Natural killer cell treated with Interleukin-12 subunit alpha and Interleukin-12 subunit beta and Interleukin-15 and Interleukin-18, amount 100 ng/mL, for 72 hours (primary cell): ENCODE results near the gene FAM227A. TPM values are rescaled to one million over a fixed set of nuclear protein-coding genes. Genes with fewer than 3 reads are reported as not detected.

ENCODE experiments used
- ATAC-seq, 2 donors: fragments of 150-1000 bp; cut with Tn5 transposase in 1 of 2; sonication (Bioruptor Pico), chemical (Tn5 transposase) in 1 of 2; 2 replicates each; pipeline ENCODE4 v1.10.0; 2021
- DNase-seq: peaks from one replicate; pipeline ENCODE4 v3.0.0; 2022; ENCODE audit warnings: low spot score
- H3K27ac Mint-ChIP-seq, 2 donors: 1 replicate in 1 of 2; 2 replicates in 1 of 2; pipeline ENCODE4 v1.8.0; 2022; ENCODE audit warnings: mixed read lengths in 2 of 2, mild to moderate bottlenecking in 1 of 2, moderate library complexity in 1 of 2
- H3K27me3 Mint-ChIP-seq, 2 donors: 1 replicate in 1 of 2; 2 replicates in 1 of 2; pipeline ENCODE4 v1.8.0; 2022; ENCODE audit warnings: mixed read lengths in 2 of 2
- H3K36me3 Mint-ChIP-seq: one replicate; pipeline ENCODE4 v1.8.0; 2022; ENCODE audit warnings: mixed read lengths
- H3K4me1 Mint-ChIP-seq, 2 donors: 1 replicate in 1 of 2; 2 replicates in 1 of 2; pipeline ENCODE4 v1.8.0; 2022; ENCODE audit warnings: low read depth in 2 of 2, mixed read lengths in 2 of 2, mild to moderate bottlenecking in 1 of 2
- H3K4me3 Mint-ChIP-seq: one replicate; pipeline ENCODE4 v1.8.0; 2022; ENCODE audit warnings: mixed read lengths
- H3K9me3 Mint-ChIP-seq: 2 replicates; pipeline ENCODE4 v1.8.0; 2022; ENCODE audit warnings: mixed read lengths
- total RNA-seq, 2 donors: library from RNA; stranded (reverse); gene quantifications; one replicate each; pipeline ENCODE4 v1.2.3, GENCODE V29; 2022

The FAM227A gene
- total RNA-seq, result under 1 TPM in 1 of 2 donors, not detected in 1; 0.59 TPM

- Mint-ChIP-seq H3K27ac (peak within 1 kb of the TSS; percentile 86 to 94), H3K4me1 (peaks cover 0 to 12% of the 10 kb centered on the region in 2 donors), H3K4me3 (peak within 1 kb of the TSS; percentile 95), H3K36me3 (no peaks in the 10 kb centered on the region), H3K9me3 (no peaks in the 10 kb centered on the region), H3K27me3 (no peaks in the 10 kb centered on the region)
- peak; percentile 90 for DNase-seq
- ATAC-seq, result peak; percentile 94 to 96
Observed at GRCh38 chr22:38656256-38657044, at the start of gene FAM227A, which contains the start of gene CBY1. TSS of gene FAM227A (minus strand) at chr22:38656392. CDS start at chr22:38650168, 6,224 bp downstream. TSS of gene CBY1 (plus strand) at chr22:38656638. CDS start at chr22:38668055, 11,417 bp downstream.

- H3K4me3 Mint-ChIP-seq, result peak within 1 kb of the TSS; percentile 97
- peak; percentile 99 for DNase-seq
- H3K4me1 Mint-ChIP-seq, result peaks cover 43 to 49% of the 10 kb centered on the region in 2 donors
- H3K36me3 Mint-ChIP-seq, result peaks cover 8% of the 10 kb centered on the region
- H3K9me3 Mint-ChIP-seq, result no peaks in the 10 kb centered on the region
- peak within 1 kb of the TSS; percentile 82 to 96 for H3K27ac Mint-ChIP-seq
- peak; percentile 88 to 91 for ATAC-seq
- no peaks in the 10 kb centered on the region for H3K27me3 Mint-ChIP-seq
Observed at GRCh38 chr22:38705235-38706100, 49.3 kb upstream of the FAM227A start, which contains the start of gene GTPBP1. TSS of gene GTPBP1 (plus strand) at chr22:38705944. CDS start at chr22:38705956, 12 bp downstream.

DNA sequence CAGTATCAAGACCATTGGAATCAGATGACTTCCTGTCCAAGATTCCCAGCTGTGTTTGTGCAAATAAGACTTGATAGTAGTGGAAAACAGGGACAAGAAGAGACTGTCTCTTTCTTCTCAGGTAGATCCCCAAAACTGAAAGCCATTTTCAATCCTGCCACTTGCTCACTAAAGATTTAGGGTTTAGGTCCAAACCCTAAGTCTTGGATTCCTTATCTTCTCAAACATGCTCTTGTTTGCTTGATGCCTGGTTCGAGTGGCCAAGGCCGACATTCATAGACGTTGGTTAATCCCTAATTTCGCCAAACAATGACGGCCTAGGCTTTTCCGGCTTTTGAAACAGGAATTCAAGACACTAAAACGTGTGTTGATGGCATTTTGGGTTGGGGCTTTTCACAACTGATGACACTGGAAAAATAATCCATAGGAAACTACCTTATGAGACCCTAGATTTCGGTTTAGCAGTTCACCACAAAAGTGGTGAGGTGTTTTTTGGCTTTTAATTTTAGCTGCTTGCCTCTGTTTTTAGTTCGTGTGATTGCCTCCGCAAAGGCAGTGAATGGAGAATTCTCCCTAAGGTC lies 48.6 kb upstream of the FAM227A start:
- Mint-ChIP-seq H3K36me3 (peaks cover 8% of the 10 kb centered on the region), H3K4me1 (peaks cover 49 to 51% of the 10 kb centered on the region in 2 donors), H3K9me3 (no peaks in the 10 kb centered on the region)

GRCh38 chr22:38700789-38701628 lies 44.8 kb upstream of the FAM227A start, which contains the start of gene JOSD1:
TSS of gene JOSD1 (minus strand) at chr22:38700943. CDS start at chr22:38699987, 956 bp downstream.
- ATAC-seq (peak; percentile 69 to 75), DNase-seq (peak; percentile 95)
- Mint-ChIP-seq H3K27ac (peak within 1 kb of the TSS; percentile 80 to 92), H3K9me3 (no peaks in the 10 kb centered on the region), H3K4me3 (peak within 1 kb of the TSS; percentile 86), H3K27me3 (no peaks in the 10 kb centered on the region), H3K4me1 (peaks cover 50 to 53% of the 10 kb centered on the region in 2 donors), H3K36me3 (peaks cover 7% of the 10 kb centered on the region)

More for the DNA sequence above, 48.6 kb upstream of the FAM227A start:
- Mint-ChIP-seq H3K27me3 (no peaks in the 10 kb centered on the region), H3K4me3 (peak overlapping the region; percentile 89), H3K27ac (peak overlapping the region; percentile 82 to 91)
- ATAC-seq (no peak), DNase-seq (no peak)

- no peak for DNase-seq
- Mint-ChIP-seq H3K27ac (peak overlapping the region; percentile 80 to 92), H3K4me3 (peak overlapping the region; percentile 86), H3K4me1 (peaks cover 48 to 50% of the 10 kb centered on the region in 2 donors), H3K9me3 (no peaks in the 10 kb centered on the region), H3K36me3 (peaks cover 7% of the 10 kb centered on the region), H3K27me3 (no peaks in the 10 kb centered on the region)
- ATAC-seq, result peak; percentile 57 to 67
Observed at GRCh38 chr22:38700270-38700788, 44.1 kb upstream of the FAM227A start.

- DNase-seq, result no peak
- Mint-ChIP-seq H3K27ac (peak overlapping the region; percentile 80 to 92), H3K36me3 (peaks cover 7% of the 10 kb centered on the region), H3K9me3 (no peaks in the 10 kb centered on the region), H3K27me3 (no peaks in the 10 kb centered on the region), H3K4me3 (peak overlapping the region; percentile 86), H3K4me1 (peaks cover 47 to 49% of the 10 kb centered on the region in 2 donors)
- ATAC-seq, result no peak
Observed at GRCh38 chr22:38699784-38700183, 43.6 kb upstream of the FAM227A start.

- peak overlapping the region; percentile 86 for H3K4me3 Mint-ChIP-seq
- H3K36me3 Mint-ChIP-seq, result peaks cover 7% of the 10 kb centered on the region
- ATAC-seq (no peak), DNase-seq (no peak)
- H3K9me3 Mint-ChIP-seq, result no peaks in the 10 kb centered on the region
- H3K4me1 Mint-ChIP-seq, result peaks cover 46 to 50% of the 10 kb centered on the region in 2 donors
- peak overlapping the region; percentile 80 to 92 for H3K27ac Mint-ChIP-seq
- no peaks in the 10 kb centered on the region for H3K27me3 Mint-ChIP-seq
Observed at GRCh38 chr22:38699143-38699542, 43.0 kb upstream of the FAM227A start.

GRCh38 chr22:38698407-38699094 lies 42.4 kb upstream of the FAM227A start:
- Mint-ChIP-seq H3K9me3 (no peaks in the 10 kb centered on the region), H3K36me3 (peaks cover 7% of the 10 kb centered on the region), H3K27me3 (no peaks in the 10 kb centered on the region), H3K4me3 (peak overlapping the region; percentile 86), H3K27ac (peak overlapping the region in 1 of 2 donors; percentile 12), H3K4me1 (peaks cover 49 to 52% of the 10 kb centered on the region in 2 donors)
- ATAC-seq (no peak), DNase-seq (no peak)

DNA sequence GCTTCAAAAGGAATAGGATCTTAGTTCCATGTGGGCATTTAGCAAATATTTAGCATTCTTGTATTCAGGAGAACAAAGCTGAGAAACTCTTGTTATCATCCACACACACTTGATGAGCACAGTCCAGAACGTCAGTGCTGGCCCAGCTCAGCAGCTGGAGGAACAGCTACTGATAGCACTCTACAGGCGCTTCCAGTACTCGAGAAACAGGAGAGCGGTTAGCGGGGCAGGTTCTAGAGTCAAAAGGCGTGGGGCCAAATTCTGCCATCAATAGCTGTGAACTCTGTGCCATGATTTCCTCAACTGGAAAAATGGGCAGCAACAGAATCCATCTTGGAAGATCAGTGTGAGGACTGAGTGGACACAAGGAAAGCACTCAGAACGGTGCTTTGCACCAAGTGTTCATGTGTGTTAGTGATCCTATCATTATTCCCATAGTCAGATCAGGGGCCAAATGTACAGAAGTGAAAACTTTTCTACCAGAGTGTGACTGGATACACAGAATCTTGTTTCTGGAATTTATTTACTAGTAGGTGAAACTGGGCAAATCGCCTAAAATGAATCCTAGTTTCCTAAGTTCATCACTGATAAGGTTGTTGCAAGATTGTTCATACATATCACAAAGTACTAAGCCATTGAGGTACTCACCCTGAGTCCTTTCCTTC lies 41.4 kb upstream of the FAM227A start:
- Mint-ChIP-seq H3K9me3 (no peaks in the 10 kb centered on the region), H3K27ac (peak overlapping the region; percentile 72), H3K4me1 (peaks cover 56 to 58% of the 10 kb centered on the region in 2 donors), H3K36me3 (peaks cover 13% of the 10 kb centered on the region), H3K4me3 (peak overlapping the region; percentile 86), H3K27me3 (no peaks in the 10 kb centered on the region)
- no peak for ATAC-seq
- no peak for DNase-seq

DNA sequence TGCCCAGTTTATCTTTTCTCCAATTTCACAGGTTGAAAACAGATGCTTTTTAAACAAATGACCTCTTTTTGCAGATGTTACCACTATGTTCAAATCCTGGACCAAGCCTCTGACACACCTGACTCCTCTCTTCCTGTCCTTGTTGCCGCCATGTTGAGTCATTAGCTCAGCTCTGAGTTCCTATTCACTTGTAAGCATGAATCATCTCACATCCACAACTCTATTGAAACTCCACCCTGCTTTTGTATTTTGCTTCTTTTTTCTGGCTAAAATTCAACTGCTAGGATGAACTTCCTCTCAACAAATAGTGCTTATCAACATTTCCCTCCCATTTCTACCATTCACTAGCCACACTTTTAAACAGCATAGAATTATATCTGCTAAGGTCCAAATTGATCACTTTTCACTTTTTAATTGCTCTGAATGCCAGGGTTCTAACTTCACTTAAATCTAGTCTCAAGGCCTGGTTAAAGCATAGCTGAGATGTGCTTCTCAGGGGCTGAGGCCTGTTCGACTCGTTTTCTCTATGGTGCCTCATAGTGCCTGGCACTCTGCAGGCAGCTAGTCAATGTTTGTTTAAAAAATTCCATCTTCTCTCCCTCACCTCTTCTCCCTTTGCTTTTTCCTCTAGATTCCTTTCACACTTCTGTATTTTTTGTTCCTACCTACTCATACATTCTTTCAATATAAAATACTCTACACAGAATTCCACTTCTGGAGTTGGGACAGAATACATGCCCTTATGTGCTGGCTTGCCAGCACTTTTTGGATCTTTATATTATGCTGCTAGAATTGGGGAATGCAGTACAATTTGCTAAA lies 40.6 kb upstream of the FAM227A start:
- no peaks in the 10 kb centered on the region for H3K27me3 Mint-ChIP-seq
- no peak for DNase-seq
- peak overlapping the region; percentile 72 for H3K27ac Mint-ChIP-seq
- H3K36me3 Mint-ChIP-seq, result peaks cover 13% of the 10 kb centered on the region
- peak overlapping the region; percentile 86 for H3K4me3 Mint-ChIP-seq
- ATAC-seq, result no peak
- H3K4me1 Mint-ChIP-seq, result peaks cover 56 to 58% of the 10 kb centered on the region in 2 donors
- H3K9me3 Mint-ChIP-seq, result no peaks in the 10 kb centered on the region

- H3K27me3 Mint-ChIP-seq, result no peaks in the 10 kb centered on the region
- H3K9me3 Mint-ChIP-seq, result no peaks in the 10 kb centered on the region
- H3K36me3 Mint-ChIP-seq, result peaks cover 19% of the 10 kb centered on the region
- DNase-seq, result no peak
- H3K27ac Mint-ChIP-seq, result peak overlapping the region in 1 of 2 donors; percentile 40
- H3K4me1 Mint-ChIP-seq, result peaks cover 50 to 57% of the 10 kb centered on the region in 2 donors
- no peak overlapping the region for H3K4me3 Mint-ChIP-seq
- no peak for ATAC-seq
Observed at GRCh38 chr22:38694940-38695339, 38.7 kb upstream of the FAM227A start.
